Superior temporal gyrus (tissue), 1 donor: Measurements from ENCODE around the gene GPR78.
"Not testable (repeated sequence)": the region's sequence is repeated elsewhere in the genome, so short reads cannot be mapped to it uniquely, and the experiment has no call there.

Experiments used
- DNase-seq: peaks from one replicate; pipeline ENCODE4 v3.0.0-alpha.2; 2016; ENCODE audit errors: extremely low spot score

Gene GPR78

DNA sequence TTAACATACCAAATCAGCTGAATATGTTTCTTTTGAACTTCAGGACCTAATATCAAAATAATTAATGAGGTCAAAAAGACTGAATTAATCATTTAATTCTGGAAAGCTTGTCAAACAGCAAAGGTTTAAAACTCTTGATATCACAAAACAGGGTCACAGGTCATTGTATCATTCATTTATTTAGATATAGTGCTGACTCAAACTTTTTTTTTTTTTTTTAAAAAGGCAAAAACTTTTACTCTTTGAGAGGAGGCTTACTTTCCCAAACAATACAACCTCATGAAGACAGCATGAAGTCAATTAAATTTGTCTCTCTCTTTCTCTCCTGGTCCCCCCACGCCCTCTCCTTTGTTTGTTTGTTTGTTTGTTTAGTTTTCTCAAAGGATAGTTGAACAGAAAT lies 15.6 kb upstream of the GPR78 start:
- DNase-seq: no peak

DNA sequence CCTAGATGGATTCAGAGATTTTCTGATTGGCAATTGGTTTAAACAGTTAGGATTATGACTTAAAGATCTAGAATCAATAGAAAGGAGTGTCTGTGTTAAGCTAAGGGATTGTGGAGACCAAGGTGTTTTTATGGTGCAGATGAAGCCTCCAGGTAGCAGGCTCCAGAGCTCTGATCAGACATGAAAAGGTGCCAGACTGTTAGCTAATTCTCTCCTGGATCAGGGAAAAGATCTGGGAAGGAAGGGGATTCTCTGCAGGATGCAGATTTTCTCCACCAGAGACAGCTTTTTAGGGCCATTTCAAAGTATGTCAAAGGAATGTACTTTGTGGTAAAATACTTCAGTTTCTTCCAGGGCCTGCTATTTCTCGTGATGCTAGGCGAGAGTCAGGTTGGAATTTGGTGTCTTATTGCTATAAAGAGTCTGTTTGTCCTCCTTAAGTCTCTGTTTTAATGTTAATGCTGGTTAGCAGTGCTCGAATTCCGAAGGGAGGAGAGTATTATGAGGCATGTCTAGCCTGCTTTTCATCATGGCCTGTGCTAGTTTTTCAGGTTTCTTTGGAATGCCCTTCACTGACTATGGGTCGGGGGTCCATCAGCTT lies 12.0 kb upstream of the GPR78 start:
- DNase-seq: no peak

- no peak for DNase-seq
Observed at GRCh38 chr4:8570201-8570600, 10.0 kb upstream of the GPR78 start.

DNA sequence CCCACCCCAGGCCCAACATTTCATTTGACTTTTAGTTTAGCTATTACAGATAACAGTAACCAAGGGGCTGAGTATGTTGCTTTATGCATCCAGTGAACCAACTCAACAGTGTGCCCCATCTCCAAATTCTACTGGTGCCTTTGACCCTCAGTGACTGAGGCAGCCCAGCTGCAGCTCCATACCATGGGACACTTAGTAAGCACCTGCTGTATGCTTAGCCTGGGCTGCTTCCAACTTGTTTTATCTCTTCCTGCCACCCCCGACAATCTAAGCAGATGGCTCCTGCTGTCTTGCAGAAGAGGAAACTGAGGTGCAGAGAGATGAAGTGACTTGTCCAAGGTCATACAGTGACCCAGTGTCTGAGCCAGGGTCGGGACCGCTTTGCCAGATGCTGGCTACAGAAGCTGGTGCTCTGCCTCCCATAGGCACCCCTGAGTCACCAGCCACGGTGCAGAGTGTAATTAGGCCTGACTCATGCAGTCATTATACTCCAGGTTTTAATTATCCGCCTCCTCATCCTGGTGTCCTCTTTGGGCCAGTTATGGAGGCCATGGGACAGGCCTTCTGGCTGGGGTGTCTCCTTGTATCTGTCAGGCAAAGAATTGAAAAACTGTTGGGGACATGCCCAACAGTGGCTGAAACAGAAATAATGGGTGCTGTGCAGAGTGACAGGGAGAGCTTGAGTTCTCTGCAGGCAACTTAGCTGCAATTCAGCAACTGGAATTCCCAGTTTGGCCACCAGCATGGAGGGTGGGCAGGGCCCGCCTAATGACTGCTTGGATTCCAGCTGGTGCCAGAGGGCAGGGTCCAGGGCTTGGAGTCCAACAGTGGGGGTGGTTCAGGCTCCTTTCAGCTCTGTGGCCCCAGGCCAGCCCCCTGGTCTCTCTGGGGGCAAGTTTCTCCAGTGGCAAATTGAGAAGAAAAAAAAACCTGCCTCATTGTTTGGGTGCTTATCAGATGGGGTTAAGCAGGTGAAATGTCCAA lies 8.2 kb upstream of the GPR78 start:
- DNase-seq: no peak

- no peak for DNase-seq
Observed at GRCh38 chr4:8573266-8573665, 6.9 kb upstream of the GPR78 start.

- no peak for DNase-seq
Observed at GRCh38 chr4:8574796-8575370, 5.3 kb upstream of the GPR78 start.

DNA sequence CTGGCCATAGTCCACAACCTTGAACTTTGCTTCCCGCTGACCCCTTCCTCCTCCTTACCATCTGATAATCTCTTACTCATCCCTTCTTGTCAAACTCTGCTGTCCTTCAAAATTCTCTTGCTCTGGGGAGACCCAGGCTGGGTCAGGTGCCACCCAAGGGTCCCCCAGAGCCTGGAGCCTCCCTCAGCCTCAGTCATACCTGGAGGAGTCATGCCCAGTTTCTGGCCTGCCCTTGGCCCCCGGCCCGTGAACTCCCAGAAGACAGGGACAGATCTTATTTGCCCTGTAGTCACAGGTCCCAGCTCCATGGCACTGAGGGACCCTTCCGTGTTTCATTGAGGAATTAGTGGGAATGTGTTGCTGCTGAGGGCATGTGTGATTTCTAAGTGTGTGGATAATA lies 4.7 kb upstream of the GPR78 start:
- no peak for DNase-seq

- DNase-seq: not testable (repeated sequence)
Observed at GRCh38 chr4:8576591-8576990, 3.6 kb upstream of the GPR78 start.

- no peak for DNase-seq
Observed at GRCh38 chr4:8577046-8577445, 3.1 kb upstream of the GPR78 start.

- no peak for DNase-seq
Observed at GRCh38 chr4:8577972-8578371, 2.2 kb upstream of the GPR78 start.

DNA sequence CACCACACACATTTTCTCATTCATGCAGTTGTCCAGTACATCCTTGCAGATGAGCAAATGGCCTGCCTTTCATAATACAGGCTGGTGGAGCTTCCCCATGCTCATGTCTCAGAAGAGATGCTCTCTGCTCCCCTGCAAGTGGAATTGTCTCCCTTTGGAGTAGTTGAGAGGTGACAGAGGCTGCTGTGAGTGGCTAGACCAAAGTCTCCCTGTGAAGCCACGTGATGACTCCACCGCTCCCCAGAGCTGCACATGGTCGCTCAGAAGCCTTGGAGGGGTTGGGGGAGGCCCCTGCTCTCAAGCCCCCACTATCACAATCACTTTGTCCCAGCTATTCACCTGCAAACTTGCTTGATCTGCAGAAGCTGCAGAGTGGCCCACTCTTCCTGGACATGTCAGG lies 1.5 kb upstream of the GPR78 start:
- no peak for DNase-seq

DNA sequence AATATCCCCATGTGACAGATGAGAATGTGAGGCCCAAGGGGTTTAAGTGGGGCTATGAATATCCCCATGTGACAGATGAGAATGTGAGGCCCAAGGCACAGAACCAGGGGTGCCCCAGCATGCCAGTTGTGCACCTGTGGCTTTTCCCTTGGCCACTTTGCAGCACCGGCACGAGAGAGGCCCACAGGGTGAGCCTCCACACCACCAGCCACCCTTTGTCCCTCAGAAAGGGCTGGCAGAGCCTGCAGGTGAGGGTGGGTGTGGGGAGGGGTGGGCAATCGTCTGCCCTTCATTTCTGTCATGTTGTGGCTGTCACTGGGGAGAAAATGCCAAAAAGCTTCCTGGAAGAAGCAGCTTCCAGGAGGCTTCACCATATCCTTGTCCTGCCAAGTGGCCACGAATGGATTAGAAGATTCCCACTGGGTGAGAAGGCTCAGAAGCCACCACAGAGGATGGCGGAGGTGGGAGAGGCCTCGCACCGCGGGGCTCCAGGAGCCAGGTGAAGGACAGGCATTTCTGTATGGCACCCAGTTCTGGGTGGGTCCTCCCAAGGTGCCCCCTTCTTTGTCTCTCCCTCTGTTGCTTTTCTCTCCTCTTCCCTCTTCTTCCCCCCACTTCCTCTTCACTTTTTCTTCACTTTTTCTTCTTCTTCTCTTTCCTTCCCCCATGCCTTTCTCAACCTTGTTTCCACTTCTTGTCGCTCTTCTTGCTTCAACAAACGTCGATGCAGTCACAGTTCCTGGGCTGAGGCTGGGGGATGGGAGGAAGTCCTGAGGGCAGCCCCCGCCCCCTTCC lies 469 bp upstream of the GPR78 start:
- DNase-seq: no peak

GRCh38 chr4:8581094-8581861 lies 1.1 kb downstream of the GPR78 start:
- DNase-seq: no peak

GRCh38 chr4:8582016-8582415 lies 1.8 kb downstream of the GPR78 start:
- no peak for DNase-seq

DNA sequence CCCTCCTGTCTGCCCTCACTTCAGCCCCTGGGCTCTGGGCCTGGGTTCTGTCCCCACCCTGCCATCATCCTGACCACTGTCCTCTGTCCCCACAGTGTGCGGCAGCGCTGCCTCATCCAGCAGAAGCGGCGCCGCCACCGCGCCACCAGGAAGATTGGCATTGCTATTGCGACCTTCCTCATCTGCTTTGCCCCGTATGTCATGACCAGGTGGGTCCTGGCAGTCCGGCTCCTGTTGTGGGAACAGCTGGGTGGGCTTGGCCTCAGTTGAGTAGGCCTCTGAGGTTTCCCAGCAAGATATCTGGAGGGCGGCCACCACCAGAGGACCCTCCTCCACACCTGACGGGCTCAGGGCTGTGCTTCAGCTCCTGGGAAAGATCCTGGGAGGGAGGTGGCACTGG lies 2.2 kb downstream of the GPR78 start:
- DNase-seq: no peak

- DNase-seq: no peak
Observed at GRCh38 chr4:8582941-8583654, 2.9 kb downstream of the GPR78 start.

DNA sequence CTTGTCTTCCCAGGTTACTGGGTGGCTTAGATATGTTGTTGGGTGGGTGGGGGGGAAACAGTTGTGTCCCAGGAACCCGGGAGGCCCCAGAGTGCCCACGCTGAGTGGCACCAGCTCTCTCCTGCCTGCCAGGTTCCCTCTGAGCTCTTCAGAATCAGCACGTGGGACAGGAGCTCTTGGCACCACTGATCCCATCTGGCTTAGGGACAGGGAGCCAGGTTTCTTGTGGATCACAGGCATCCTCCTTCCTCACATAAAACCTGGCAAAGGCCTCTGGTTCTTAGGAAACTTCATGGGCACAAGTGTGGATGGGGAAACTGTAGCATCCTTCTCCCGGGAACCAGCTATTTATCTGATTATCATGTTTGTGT lies 3.4 kb downstream of the GPR78 start:
- DNase-seq: no peak

DNA sequence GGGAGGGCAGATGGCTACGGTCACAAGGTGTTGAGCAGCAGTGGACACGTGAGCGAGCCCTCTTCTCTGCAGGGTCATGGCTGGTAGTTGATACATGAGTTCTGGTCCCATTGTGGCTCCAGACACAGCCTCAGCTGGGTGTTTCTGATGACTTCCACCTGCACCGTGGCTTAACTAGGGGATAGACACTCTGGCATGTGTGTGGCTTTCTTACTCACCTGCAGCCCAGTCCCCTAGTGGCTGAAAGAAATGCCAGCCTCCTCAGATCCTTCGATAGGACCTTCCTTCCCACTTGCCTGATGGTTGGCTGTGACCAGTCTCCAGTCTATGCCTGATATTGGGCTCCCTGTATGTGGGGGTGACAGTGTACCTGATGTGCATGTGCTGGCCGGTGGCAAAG lies 5.0 kb downstream of the GPR78 start:
- no peak for DNase-seq

GRCh38 chr4:8585721-8586212 lies 5.6 kb downstream of the GPR78 start:
- DNase-seq: no peak

GRCh38 chr4:8586246-8586645 lies 6.1 kb downstream of the GPR78 start:
- no peak for DNase-seq
